Endothelial cell of umbilical vein (primary cell): Measurements from ENCODE around the gene NCK1. TPM values are rescaled to one million over a fixed set of nuclear protein-coding genes. Genes with fewer than 3 reads are reported as not detected.
A peak's percentile ranks its signal among the peaks of the same experiment; 100 is the strongest.

Experiments
- BruUV-seq: library from RNA; stranded (reverse); fragments of 400-500 nt; replicated peaks from 2 replicates; lab custom pipeline; 2021; lab: Mats Ljungman, UMichigan
- CTCF ChIA-PET: fragments of 300-600, 350-600 bp; sonication (Branson Sonifier 250); formaldehyde crosslinking; loops from one replicate; lab custom pipeline; 2021; ENCODE audit warnings: antibody characterized with exemption, inconsistent platforms; lab: Charles Lee
- POLR2A ChIA-PET: fragments of 300-600, 350-600 bp; sonication (Branson Sonifier 250); formaldehyde crosslinking; loops from one replicate; lab custom pipeline; 2021; ENCODE audit warnings: antibody characterized with exemption, inconsistent platforms; lab: Charles Lee
- DNase-seq: peaks from one replicate; pipeline ENCODE4 v3.0.0-alpha.2; 2011; ENCODE audit warnings: low read depth, low spot score
- FAIRE-seq: peaks from 2 replicates; lab custom pipeline; 2011; peaks lifted over from hg19 to GRCh38; lab: Jason Lieb, UNC
- H2AFZ ChIP-seq: 2 replicates; pipeline ENCODE4 v1.6.0; 2012; ENCODE audit warnings: low read depth, low read length, control low read depth, inconsistent platforms
- H3K27ac ChIP-seq: 2 replicates; pipeline ENCODE4 v1.5.1; 2011; ENCODE audit warnings: low read depth, mild to moderate bottlenecking, control low read depth, low read length, moderate library complexity; ENCODE audit not compliant: insufficient read depth
- H3K27me3 ChIP-seq, 2 experiments: 2 replicates each; pipeline versions ENCODE4 v1.6.0 to v1.6.1; 2011; ENCODE audit warnings: low read length in 2 of 2, mixed read lengths in 1 of 2; ENCODE audit not compliant: control insufficient read depth in 2 of 2, insufficient read depth in 2 of 2
- H3K36me3 ChIP-seq, 2 experiments: 2 replicates in 1 of 2; 3 replicates in 1 of 2; pipeline ENCODE4 v1.5.1; 2011; ENCODE audit warnings: low read length in 2 of 2, mild to moderate bottlenecking in 1 of 2, moderate library complexity in 1 of 2; ENCODE audit not compliant: control insufficient read depth in 2 of 2, insufficient read depth in 2 of 2; ENCODE audit errors: extremely low read depth in 1 of 2
- H3K4me1 ChIP-seq: 3 replicates; pipeline ENCODE4 v1.5.1; 2011; ENCODE audit warnings: mild to moderate bottlenecking, low read length; ENCODE audit not compliant: control insufficient read depth, insufficient read depth; ENCODE audit errors: extremely low read depth
- H3K4me2 ChIP-seq: 2 replicates; pipeline ENCODE4 v1.6.1; 2011; ENCODE audit warnings: low read length, control low read depth, mixed read lengths; ENCODE audit not compliant: insufficient read depth
- H3K4me3 ChIP-seq, 3 experiments: fragments of 200-600 bp in 1 of 3; sonication (generic), shearing (Covaris generic) in 1 of 3; replicated peaks in 1 of 3; 2 replicates each; pipeline ENCODE4 v1.5.1; 2011 to 2016; ENCODE audit warnings: control low read depth in 3 of 3, low read length in 3 of 3, mild to moderate bottlenecking in 2 of 3, inconsistent platforms in 1 of 3, low read depth in 1 of 3, moderate library complexity in 1 of 3; ENCODE audit not compliant: insufficient read depth in 1 of 3
- H3K79me2 ChIP-seq: 2 replicates; pipeline ENCODE4 v1.6.0; 2012; ENCODE audit warnings: low read length, inconsistent platforms; ENCODE audit not compliant: control insufficient read depth, insufficient read depth
- H3K9ac ChIP-seq: replicated peaks from 2 replicates; pipeline ENCODE3; 2011; ENCODE audit warnings: low read length, control low read depth; ENCODE audit not compliant: insufficient read depth; ENCODE audit errors: extremely low read depth
- H3K9me1 ChIP-seq: replicated peaks from 3 replicates; pipeline ENCODE4 v1.6.0; 2011; ENCODE audit warnings: mild to moderate bottlenecking, low read length; ENCODE audit not compliant: control insufficient read depth, insufficient read depth; ENCODE audit errors: extremely low read depth
- H3K9me3 ChIP-seq: replicated peaks from 2 replicates; pipeline ENCODE4 v1.5.1; 2012; ENCODE audit warnings: low read length, inconsistent platforms; ENCODE audit not compliant: control insufficient read depth, insufficient read depth
- H4K20me1 ChIP-seq: replicated peaks from 2 replicates; pipeline ENCODE3; 2011; ENCODE audit warnings: mild to moderate bottlenecking, low read length; ENCODE audit not compliant: control insufficient read depth, insufficient read depth; ENCODE audit errors: extremely low read depth
- CTCF ChIP-seq, 2 donors: IDR thresholded peaks; 1 replicate in 1 of 2; 2 replicates in 1 of 2; pipeline ENCODE4 v1.5.1; 2011; ENCODE audit warnings: low read length in 2 of 2, mild to moderate bottlenecking in 2 of 2, moderate library complexity in 2 of 2, control low read depth in 1 of 2, inconsistent platforms in 1 of 2, low read depth in 1 of 2; ENCODE audit not compliant: insufficient read depth in 1 of 2; ENCODE audit errors: extremely low read depth in 1 of 2
- EZH2 ChIP-seq: IDR thresholded peaks from 2 replicates; pipeline ENCODE4 v1.6.1; 2012; ENCODE audit warnings: borderline replicate concordance, low read depth, mild to moderate bottlenecking, moderate library complexity, low read length, inconsistent platforms; ENCODE audit not compliant: severe bottlenecking
- FOS ChIP-seq: IDR thresholded peaks from 2 replicates; pipeline ENCODE4 v1.6.1; 2011; ENCODE audit warnings: mild to moderate bottlenecking, low read length, moderate library complexity, borderline replicate concordance; ENCODE audit not compliant: insufficient read depth
- GATA2 ChIP-seq: IDR thresholded peaks from 2 replicates; pipeline ENCODE4 v1.7.0; 2011; ENCODE audit warnings: low read depth, mild to moderate bottlenecking, moderate library complexity, mixed read lengths, low read length; ENCODE audit not compliant: insufficient read length, insufficient read depth
- JUN ChIP-seq: IDR thresholded peaks from 2 replicates; pipeline ENCODE4 v1.6.1; 2011; ENCODE audit warnings: borderline replicate concordance, low read depth; ENCODE audit not compliant: insufficient read length, insufficient read depth
- MAX ChIP-seq: IDR thresholded peaks from 2 replicates; pipeline ENCODE4 v1.6.1; 2011; ENCODE audit not compliant: insufficient read depth, insufficient read length
- MYC ChIP-seq: IDR thresholded peaks from one replicate; pipeline ENCODE4 v1.6.1; 2011; ENCODE audit warnings: mild to moderate bottlenecking, low read depth, low read length
- POLR2A ChIP-seq: IDR thresholded peaks from 2 replicates; pipeline ENCODE4 v1.6.1; 2012; ENCODE audit warnings: low read depth, mild to moderate bottlenecking, control low read depth, low read length
- POLR2AphosphoS5 ChIP-seq: IDR thresholded peaks from 2 replicates; pipeline ENCODE4 v1.6.1; 2012; ENCODE audit warnings: low read depth, mild to moderate bottlenecking, control low read depth, low read length, moderate library complexity; ENCODE audit not compliant: insufficient read depth
- dilution Hi-C: fragments of 300-500 bp; cut with MboI; formaldehyde crosslinking; loops from one replicate; pipeline ENCODE4 v1.15.0; 2019; ENCODE audit warnings: low sequenced_read_pairs; ENCODE audit not compliant: extremely low pct_ligation_motif_present
- intact Hi-C: fragments of 100-400 bp; cut with micrococcal nuclease; formaldehyde crosslinking; loops from one replicate; pipeline ENCODE4 v1.10.0; 2022
- polyA plus RNA-seq, 4 experiments: library from polyadenylated mRNA; depleted of rRNA in 3 of 4; stranded (reverse) in 3 of 4; unstranded in 1 of 4; fragments of >200 nt; gene quantifications; 2 replicates each; pipeline versions ENCODE4 v1.2.1 to v1.2.3, GENCODE V29; 2011 to 2012; ENCODE audit warnings: missing spikeins in 1 of 4
- total RNA-seq: library from RNA; stranded (reverse); gene quantifications from 2 replicates; pipeline ENCODE4 v1.2.3, GENCODE V29; 2021

The NCK1 gene
- total and polyA plus RNA-seq, 2 donors (not counting 3 experiments of a cell fraction or from before 2014, with no cell fraction given), result 19.3 to 52.2 TPM

- POLR2A ChIA-PET, result interaction anchor here (0.5 to 1.8 kb wide), 12 partner anchors 11 to 665 kb away, joined by 3 to 16 read pairs (median 6); partner anchors contain the start of gene STAG1
- peak overlapping the region; percentile 69 for H3K9ac ChIP-seq
- no peak for TF ChIP-seq POLR2AphosphoS5
- no peak for TF ChIP-seq FOS
Measured at GRCh38 chr3:136862617-136863322, 762 bp downstream of the NCK1 start.

GRCh38 chr3:136869282-136869681 lies 7.3 kb downstream of the NCK1 start:
- Histone ChIP-seq H3K36me3 (peaks cover 0 to 4% of the 10 kb centered on the region in 2 experiments), H3K4me2 (no peak overlapping the region), H3K79me2 (peaks cover 94% of the 10 kb centered on the region), H3K27ac (no peak overlapping the region), H3K27me3 (no peaks in the 10 kb centered on the region), H3K9me1 (no peaks in the 10 kb centered on the region), H2AFZ (no peak overlapping the region), H3K4me1 (peaks cover 3% of the 10 kb centered on the region), H4K20me1 (peaks cover 6% of the 10 kb centered on the region), H3K4me3 (no peak overlapping the region), H3K9ac (no peak overlapping the region), H3K9me3 (no peaks in the 10 kb centered on the region)
- no TSS peak for BruUV-seq
- CTCF ChIA-PET, result no interaction called here
- no peak for FAIRE-seq
- POLR2A ChIA-PET, result no interaction called here
- no peak for DNase-seq
- dilution Hi-C loops, result no loop called here
- intact Hi-C loops, result no loop called here
- TF ChIP-seq GATA2 (no peak), MAX (no peak), JUN (no peak), POLR2A (no peak), POLR2AphosphoS5 (no peak), CTCF (IDR thresholded peaks at IDR 0.05; ENCODE audit: extremely low read depth in 1 of 2, insufficient read depth in 1 of 2, low read depth in 1 of 2, low read length in 2 of 2) (no peak), MYC (no peak), EZH2 (no peak), FOS (no peak)

More at GRCh38 chr3:136862617-136863322, 762 bp downstream of the NCK1 start:
- Histone ChIP-seq H2AFZ (peak overlapping the region; percentile 92), H3K79me2 (peaks cover 57% of the 10 kb centered on the region), H3K36me3 (no peaks in the 10 kb centered on the region), H3K4me2 (peak overlapping the region; percentile 97), H3K9me3 (no peaks in the 10 kb centered on the region), H3K27me3 (no peaks in the 10 kb centered on the region), H4K20me1 (no peaks in the 10 kb centered on the region), H3K4me3 (peak overlapping the region; percentile 81 to 96 (median 95)), H3K27ac (peak overlapping the region; percentile 83), H3K9me1 (no peaks in the 10 kb centered on the region), H3K4me1 (peaks cover 13% of the 10 kb centered on the region)
- CTCF ChIA-PET, result interaction anchor here (0.8 to 6.1 kb wide), 14 partner anchors 11 to 788 kb away, joined by 3 to 62 read pairs (median 6); partner anchors contain the start of gene STAG1
- FAIRE-seq, result no peak
- dilution Hi-C loops, result no loop called here
- BruUV-seq, result TSS peak; percentile 54
- intact Hi-C loops, result loop anchor here (1.0 to 5.0 kb wide), 10 partner anchors 23 to 152 kb away; partner anchors contain the start of gene STAG1
- DNase-seq, result peak; percentile 75
